NT2/D1 (cell line): ENCODE measurements around the gene NPAT.

ENCODE experiments used
- YY1 ChIP-seq: IDR thresholded peaks from 2 replicates; pipeline ENCODE4 v1.6.1; 2011; ENCODE audit not compliant: insufficient read length, insufficient read depth
- ZNF274 ChIP-seq: IDR thresholded peaks from 2 replicates; pipeline ENCODE4 v1.6.1; 2011; ENCODE audit warnings: mild to moderate bottlenecking, low read depth, low read length

- no peak for TF ChIP-seq ZNF274
- TF ChIP-seq YY1 = no peak
Measured at GRCh38 chr11:108160970-108161566, 61.4 kb downstream of the NPAT start.
